ENCODE results near the gene PTAFR.

GRCh38 chr1:28115267-28115666 lies 61.2 kb downstream of the PTAFR start:
- TF ChIP-seq CTCF (IDR thresholded peaks at IDR 0.05; ENCODE audit: control extremely low read depth in 1 of 3, insufficient read depth in 1 of 3, low read depth in 1 of 3, low read length in 3 of 3) (no peak), GTF2F1 (IDR thresholded peaks at IDR 0.05; ENCODE audit: borderline replicate concordance, low read depth, low read length) (no peak)
